ENCODE data around the gene LHX6.
A peak's percentile ranks its signal among the peaks of the same experiment; 100 is the strongest.

The LHX6 gene

DNA sequence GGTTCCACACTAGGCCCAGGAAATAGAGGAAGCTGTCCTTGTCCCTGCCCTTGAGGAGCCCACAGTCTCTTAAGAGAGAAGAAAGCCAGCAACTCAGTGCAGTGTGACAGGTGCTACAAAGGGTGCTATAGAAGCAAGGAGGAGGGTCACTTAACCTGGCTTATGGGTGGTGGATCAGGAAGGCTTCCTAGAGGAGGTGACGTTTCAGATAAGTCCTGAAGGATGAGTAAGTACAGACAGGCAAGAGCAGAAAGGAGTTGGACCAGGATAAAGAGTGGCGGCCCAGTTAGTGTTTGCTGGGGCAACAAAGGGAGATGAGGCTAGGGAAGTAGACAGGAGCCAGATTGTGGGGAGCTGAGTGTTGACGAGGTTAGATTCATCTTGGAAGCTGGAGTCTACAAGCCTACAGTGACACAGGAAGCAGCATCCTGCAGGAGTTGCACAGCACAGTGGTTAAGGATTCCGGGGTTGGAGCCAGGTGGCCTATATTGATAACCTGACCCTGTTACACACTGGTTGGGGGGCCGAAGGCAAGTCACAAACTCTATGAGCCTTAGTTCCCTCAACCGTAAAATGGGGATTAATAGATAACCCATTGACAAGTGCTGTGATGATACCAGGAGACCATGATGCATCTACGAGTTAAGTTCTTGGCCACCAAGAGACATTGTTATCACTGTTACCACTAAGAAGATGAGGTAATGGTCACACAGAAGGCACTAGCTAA is 5.4 kb upstream of the LHX6 start:
- DNase-seq: no peak

DNA sequence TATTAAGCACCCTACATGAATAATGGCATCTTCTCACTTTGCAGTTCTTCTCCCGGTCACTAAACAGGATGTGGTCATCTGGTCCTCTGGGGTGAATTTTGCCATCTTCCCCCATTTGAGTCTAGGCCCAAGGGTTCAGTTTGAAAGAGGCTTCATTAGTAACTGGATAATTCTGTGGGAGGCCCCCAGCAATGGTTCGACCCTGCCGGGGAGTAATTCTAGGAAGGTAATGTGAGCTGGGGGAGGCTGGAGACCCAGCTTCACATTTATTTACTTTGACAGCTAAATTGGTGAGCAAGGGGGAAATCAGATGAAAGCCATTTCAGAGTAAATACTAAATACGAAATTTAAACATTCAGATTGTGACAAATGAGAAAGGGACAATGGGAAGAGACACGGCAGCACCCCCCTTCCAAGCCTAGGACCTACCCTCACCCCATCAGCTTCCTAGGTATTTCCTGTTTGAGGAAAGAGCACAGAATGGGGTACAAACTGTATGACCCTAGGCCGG is 4.1 kb upstream of the LHX6 start:
- no peak for DNase-seq

DNA sequence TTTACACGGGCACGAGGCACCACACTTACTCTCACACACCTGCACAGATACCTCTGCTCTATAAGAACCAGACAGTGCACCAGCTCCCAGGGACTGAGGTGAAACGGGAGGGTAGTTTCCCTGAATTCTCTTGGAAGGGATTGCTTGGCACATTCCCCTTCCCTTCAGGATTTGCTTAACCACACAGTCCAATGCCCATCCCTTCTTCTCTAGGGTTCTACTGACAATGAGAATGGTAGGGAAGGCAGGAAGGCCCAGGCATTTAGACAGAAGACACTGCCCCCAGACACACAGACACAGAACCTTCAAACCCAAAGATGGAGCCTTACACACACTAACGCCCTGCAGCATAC is 704 bp upstream of the LHX6 start:
- peak; percentile 22 for DNase-seq

DNA sequence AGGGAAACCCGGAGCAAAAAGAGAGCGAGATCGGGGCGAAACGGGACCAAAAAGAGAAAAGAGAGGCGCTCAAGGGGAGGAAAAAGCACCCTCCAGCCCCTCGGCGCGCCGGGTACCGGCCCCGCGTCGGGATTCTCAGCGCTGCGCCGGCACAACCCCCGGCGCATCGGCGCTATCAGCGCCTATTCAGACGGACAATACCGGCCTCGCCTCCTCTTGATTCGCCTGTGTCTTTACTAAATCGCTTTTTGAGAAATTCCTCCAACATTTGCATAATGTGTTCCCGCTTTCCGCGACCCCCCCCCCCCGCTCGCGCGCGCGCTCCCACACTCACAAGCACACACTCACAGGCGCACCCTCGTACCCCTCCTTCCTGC is 578 bp downstream of the LHX6 start:
- DNase-seq: peak; percentile 72

DNA sequence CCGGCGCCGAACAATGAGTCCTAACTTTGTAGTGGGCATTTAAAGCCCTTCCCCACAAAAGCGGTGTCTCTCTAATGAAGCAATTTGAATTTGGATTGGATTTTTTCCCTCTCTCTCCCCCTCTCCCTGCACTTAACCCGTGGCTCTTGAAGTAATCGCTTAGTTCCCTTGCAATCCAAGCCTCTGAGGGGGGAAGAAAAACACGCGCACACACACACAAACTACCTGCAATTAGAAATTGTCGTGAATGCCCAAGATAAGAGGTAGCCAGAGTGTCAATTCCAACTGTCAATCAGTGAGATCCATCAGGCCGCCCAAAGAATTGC is 1.2 kb downstream of the LHX6 start:
- no peak for DNase-seq

DNA sequence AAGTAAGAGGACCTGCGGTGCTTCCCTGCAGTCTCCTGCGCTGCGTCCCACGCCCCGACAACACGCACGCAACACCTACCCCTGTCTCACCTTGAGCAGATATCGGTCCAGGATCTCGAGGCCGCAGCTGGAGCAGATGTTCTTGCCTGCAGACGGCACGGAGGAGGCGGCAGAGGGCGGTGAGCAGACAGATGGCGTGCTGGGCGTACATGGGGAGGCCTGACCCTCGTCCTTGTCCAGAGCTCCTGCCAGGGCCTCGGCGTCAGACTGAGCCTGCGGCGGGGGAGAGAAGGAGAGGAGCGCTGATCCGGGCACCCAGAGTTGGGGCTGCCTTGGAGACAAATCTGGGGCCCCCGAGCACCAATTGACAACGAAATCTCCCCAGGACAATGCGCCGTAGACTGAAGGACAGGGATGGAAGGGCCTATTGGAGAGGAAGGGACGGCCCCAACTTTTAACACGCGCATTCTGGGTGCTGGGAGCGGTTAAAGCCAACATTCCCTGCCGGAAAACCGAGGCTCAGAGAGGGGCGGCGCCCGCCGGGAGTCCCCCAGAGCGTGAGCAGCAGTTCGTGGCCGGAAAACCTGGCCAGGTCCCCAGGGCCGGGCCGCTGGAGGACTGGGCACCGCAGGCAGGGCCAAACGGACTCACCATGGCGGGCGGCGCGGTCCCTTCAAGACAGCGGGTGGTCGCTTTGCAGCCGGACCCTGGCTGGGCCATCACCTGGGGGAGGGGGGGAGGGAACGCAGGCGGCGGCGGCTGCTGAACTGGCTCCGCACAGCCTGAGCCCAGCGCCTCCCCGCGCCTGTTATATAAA is 1.8 kb downstream of the LHX6 start:
- peak; percentile 63 for DNase-seq

DNA sequence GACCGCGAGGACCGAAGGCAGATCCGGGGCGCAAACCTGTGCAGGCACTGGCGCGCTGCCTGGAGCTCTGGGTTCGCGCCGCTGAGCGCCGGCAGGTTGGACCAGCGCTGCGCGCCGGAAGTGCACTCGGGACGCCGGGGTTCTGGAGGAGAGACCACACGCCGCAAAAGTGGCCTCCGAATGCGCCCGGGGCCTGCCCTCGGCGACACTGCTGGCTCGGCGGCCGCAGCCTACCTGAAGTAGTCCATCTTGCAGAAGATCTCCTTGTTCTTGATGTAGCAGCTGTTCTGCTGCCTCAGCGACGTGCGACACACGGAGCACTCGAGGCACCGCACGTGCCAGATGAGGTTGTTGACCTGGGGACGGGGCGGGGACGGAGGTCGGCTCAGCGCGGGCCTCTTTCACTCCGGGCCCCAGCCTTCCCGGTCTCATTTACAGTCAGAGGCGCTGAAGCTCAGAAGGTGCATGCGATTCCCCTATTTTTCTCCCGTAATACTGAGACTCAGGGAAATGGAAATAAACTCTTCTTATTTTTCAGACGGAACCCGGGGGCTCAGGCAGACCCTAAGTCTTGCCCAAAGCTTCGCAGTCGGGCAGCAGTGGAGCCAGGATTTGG is 2.5 kb downstream of the LHX6 start:
- DNase-seq: peak; percentile 69

DNA sequence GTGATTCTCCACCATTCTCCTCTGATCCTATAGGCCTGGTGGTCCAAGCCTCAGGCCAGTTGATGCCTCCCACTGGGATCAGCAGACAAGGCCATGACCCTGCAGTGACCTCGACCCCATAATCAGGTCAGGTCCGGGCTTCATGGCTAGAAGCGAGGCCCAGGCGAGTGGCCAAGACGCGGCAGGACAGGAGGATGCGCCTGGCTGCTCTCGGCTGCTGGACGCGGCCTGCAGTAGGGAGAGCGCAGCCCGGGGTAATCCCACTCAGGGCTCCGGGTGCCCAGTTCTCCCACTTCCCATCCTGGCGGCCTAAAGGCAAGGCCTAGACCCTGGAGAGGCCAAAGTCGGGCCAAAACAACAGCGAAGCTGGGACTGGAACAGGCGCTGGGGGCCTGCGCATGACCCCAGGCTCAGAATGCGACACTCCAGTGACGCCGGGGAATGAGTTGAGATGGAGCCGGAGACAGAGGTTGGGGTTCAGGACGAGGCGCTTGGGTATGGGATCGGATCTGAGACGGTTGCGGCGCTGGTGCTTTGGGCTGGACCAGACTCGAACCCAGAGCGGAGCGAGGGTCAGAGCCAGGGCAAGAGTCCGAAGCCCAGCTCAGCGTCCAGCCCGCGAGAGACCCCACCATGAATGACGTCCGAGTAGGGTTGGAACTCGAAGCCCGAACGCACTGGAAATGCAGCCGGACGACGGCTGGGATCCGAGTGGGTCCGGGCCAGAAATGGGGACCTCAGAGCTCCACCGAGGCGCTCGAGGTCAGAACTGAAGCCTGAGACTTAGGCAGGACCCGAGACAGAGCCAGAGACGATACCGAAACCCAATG is 3.2 kb downstream of the LHX6 start:
- peak; percentile 55 for DNase-seq

DNA sequence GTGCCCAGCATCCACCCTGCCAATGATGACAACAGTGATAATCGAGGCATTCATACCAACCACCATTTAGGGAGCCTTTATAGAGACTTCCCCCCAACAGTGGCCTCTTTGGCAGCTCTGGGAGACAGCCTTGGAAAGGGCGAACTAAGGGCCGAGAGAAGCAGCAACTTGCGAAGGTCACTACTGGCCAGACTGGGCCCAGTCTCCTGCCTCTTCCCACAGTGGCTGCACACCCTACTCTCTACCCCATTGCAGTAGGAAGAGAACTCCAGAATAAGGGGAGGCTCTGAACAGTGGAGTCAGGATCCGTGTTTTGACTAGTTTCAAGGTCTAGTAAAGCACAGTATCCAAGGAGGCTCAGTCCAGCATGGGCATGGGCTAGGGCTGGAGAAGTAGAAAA is 5.3 kb downstream of the LHX6 start:
- DNase-seq: no peak

DNA sequence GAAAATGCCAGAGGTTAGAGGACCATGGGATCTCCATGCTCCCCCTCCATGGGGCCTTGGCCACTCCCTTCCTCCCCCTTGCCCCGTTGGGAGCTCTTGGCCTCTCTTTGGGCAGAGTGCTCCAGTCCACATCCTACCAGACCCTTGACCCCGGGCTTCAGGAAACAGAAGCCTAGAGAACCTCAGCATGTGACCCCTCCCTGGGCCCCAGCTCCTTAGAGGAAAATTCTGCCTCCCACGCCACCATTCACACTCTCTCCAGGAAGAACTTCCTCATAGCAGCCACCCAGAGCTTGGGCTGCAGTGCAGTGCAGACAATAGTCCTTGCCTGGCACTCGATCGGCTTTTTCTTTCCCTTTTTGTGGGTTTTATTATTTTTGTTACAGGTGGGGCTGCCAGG is 6.0 kb downstream of the LHX6 start:
- DNase-seq: no peak

DNA sequence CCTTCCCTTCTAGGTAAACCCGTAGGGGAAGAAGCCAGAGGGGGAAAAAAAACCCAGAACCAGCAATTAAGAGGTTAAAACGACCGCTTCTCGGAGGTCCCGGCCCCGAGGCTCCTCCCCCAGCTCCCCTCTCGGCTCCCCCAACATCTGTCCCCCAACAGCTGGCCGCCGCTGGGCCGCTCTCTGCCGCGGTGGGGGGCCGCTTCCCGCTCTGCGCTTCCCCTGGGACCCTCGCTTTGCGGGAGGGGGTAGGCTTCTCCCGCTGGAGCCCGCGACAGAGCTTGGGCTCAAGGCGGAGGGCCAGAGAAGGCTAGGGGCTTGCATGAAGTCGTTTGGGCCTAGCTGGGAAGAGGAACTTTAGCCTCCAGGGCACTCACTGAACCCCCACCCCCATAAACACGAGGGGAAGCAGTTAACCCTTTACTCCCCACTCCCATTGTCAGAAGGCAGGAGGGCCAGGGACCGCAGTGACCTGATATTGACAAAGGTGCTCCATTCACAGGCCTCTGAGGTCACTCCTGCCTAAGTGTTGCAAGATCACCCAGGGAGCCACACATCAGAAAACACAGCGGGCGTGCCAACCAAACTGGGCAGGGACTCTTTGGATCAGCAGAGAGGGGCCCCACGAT is 7.5 kb downstream of the LHX6 start:
- DNase-seq: peak; percentile 49

DNA sequence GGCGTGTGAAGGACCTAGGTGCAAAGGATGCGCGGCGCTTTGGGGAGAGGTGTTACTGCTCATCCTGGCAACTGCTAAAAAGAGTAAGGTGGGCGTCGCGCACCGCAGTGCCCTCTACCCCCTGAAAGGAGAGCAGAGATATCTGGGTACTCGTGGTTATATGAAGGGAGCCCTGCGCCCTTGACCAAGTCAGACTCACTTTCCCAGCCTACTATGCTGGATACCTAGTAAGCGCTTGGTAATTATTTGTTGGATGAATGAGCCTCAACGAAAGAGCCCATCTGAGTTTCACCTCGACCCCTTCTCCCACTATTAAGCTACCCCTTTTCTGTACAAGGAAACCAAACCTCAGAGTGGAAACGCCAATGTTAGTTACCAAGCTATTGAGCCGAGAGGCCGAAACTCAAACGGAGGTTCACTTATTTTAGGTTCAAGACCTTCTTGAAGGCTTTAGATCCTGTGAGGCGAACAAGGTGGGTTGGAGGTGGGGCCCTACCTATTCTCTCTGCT is 8.0 kb downstream of the LHX6 start:
- DNase-seq: no peak

DNA sequence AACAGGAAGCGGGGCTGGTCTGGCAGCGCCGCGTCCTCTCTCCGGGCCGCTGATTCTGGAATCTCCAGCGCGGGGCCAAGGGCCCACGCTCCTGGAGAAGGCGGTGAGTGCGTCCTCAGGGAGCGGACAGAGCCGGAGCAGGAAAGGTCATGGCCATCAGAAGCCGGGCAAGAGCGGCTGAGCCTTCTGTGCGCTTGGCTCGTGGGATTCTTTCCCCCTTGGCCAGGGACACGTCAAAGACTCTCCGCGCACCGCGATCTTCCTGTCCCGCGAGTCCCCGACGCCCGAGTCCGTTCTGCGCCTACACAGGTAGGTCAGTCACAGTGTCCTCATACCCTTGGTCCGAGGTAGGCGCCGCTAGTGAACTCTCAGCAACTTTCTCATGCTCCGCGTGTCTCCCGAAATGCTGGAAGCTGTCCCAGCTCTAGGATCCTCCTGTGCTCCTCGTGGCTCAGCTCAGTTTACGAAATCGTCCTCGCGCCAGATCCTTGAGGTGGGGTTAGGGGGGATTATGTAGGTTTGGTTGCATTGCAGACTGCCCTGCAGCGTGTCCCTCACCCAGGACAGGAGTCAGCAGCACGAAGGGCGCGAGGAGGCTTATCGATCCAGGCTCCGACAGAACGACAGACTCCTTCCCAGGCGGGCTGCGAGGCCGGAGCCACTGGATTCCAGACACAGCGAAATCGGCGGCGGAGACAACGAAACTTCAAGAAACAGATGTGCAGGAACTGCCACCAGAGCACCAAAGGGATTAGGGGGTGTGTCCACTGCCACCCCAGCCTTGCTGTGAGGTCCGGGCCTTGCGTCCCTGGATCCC is 8.7 kb downstream of the LHX6 start:
- peak; percentile 85 for DNase-seq

DNA sequence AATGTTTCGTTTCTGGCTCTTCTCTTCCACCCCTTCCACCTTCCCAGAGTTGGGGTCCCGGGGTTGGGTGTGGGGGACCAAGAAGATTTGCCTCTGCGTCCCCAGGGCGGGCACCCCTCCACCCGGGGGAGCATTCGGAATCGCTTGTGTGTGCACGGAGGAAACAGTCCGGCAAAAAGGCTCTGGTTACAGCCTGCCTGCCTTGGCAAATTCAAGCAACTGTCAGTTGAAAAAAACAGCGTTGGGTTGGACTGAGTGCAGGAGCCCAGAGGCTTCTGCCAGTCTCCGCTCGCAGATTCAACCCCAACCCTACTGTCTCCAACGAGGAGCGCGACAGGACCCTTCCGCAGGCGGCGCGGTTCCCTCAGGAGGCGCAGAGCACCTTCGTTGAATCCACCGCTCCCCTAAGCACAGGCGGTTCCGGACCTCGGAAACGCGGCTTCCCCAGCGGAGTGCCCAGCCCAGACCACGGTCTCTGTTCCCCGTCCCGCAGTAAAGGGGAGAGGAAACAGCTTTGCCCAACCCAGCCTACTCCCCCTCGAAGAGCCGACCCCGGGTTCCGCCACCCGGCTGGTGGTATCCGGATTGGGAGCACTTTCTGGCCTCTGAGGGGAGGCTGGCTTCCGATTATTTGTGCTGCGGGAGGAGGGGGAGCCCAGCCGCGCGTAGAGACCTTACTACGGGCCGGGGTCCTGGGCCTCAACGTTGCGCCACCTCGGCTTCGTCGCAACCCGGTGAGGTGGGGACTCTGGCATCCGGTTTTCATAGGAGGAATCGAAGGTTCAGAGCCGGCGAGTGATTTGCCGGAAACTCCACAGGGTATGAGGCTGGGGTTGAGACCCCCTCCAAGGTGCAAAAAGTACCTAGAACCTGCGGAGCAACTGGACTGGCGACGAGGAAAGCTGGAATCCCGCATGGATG is 9.6 kb downstream of the LHX6 start:
- DNase-seq: peak; percentile 83

DNA sequence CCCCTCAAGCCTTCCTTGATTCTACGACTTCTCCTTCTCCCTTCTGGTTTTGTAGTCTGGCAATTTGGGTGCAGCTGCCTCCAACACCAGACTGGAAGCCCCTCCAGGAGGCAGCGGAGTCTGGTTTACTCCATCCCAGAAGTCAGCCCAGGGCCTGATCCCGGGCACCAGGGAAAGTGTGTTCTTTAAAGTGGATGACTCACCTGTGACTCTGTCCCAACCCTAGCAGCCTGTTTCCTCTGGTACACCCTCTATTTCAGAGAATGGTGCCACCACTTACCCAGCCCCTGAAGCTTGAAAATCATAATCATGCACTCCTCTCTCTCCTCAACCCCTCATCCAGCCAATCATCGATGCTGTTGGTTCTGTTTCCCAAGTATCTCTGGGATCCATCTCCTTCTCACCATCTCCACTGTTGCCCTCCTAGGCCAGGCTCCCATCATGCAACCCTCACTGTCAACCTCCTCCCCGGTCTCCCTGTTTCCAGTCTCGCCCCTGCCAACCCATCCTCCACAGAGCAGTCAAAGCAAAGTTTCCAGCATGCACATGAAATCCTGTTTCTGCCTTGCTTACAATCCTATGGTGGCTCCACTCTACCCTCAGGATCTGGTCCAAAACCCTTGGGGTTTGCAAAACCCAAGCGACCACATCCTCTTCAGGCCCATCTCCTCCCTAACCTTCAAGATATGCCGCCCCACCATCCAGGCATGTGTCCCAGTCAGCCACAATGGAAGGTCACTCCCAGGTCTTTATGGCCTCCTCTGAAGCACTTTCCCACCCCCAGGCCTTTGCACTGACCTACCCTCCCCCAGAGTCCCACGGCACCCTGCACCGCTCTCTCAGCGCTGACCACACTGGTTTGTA is 10.5 kb downstream of the LHX6 start:
- no peak for DNase-seq

DNA sequence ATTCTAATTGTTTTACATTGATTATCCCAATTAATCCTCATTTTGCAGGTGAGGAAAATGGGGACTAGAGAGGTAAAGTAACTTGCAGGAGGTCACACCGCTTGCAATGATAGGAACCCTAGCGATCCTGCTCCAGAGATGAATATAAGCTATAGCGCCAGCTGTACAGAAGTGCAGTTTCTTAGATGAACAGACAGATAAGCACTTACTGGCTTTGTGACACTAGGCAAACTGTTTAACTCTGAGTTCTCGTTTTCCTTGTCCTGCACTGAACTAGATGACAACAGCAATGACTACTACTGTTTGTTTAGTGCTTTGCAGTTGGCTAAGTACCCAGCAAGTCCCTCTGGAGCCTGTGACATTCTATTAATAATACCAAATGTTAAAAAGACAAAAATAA is 11.1 kb downstream of the LHX6 start:
- DNase-seq: no peak

DNA sequence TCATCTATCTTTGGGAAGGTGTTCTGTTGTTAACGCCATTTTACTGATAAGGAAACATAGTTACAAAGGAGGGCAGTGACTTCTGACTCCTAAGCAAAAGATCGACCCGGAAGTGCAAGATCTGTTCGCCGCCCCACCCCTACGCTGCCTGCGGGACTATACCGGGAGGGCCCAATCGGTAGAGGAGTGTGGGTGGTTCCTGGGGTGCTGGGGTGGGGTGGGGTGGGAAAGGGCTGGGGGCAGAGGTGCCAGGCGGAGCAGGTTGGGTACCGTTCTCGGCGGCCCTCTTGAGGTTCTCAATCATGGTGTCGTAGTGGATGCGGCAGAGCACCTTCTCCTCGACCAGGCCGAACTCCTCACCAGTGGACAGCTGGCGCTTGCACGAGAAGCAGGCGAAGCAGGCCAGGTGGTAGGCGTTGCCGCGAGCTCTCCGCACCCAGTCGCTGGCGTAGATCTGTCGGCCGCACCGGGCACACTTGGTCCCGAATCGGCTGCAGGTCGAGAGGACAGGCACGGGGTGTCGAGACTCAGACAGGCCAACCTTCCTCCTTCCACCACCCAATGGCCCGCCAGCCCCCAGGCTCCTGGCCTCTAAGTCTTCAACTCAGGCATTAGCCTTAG is 11.8 kb downstream of the LHX6 start:
- DNase-seq: peak; percentile 44

DNA sequence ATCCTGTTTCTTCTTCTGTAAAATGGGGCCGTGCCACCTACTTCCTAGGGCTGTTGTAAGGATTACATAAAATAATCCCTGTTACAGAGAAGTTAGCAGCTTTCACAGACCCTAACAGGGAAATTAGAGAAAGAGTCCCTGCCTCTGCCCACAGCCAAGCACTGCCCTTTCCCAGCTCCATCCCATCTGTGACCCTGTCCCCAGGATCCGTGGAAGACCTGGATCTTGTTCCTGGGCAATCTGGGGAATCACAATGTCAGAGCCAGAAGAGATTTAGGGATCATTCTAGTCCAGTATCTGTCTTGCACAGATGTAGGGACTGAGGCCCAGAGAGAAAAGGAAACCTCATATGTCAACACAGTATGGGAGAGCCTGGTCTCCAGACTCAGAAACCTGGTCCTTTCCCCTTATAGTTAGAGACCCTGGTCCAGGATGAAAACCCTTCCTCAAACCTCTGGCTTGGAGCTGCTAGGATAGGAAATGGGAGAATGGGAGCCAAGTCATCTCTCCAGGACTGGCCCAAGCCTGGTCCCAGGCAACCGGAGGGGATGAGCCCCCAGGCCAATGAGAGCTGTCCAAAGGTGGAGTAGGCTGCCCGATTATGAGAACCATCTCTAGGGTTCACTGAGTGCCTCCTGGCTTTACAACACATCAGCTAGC is 12.5 kb downstream of the LHX6 start:
- DNase-seq: no peak

All from retina (tissue), 1 donor.